Liver (tissue), 9 donors: ENCODE results near the gene INPP4A. TPM values are rescaled to one million over a fixed set of nuclear protein-coding genes. Genes with fewer than 3 reads are reported as not detected.

ENCODE experiments used
- DNase-seq: peaks from one replicate; pipeline ENCODE4 v3.0.0-alpha.2; 2017; ENCODE audit warnings: low spot score
- H3K27ac ChIP-seq, 2 donors: one replicate each; pipeline ENCODE4 v1.7.0; 2013; ENCODE audit warnings: inconsistent platforms in 2 of 2, low read length in 2 of 2, control low read depth in 1 of 2, low read depth in 1 of 2, mild to moderate bottlenecking in 1 of 2
- H3K27me3 ChIP-seq, 4 donors: one replicate each; pipeline versions ENCODE4 v1.6.1 to v1.7.0; 2013; ENCODE audit warnings: low read length in 3 of 4, inconsistent platforms in 1 of 4, mild to moderate bottlenecking in 1 of 4, moderate library complexity in 1 of 4; ENCODE audit not compliant: control insufficient read depth in 4 of 4, insufficient read depth in 4 of 4
- H3K36me3 ChIP-seq, 4 donors: one replicate each; pipeline versions ENCODE4 v1.6.1 to v1.7.0; 2013; ENCODE audit warnings: low read length in 3 of 4, mild to moderate bottlenecking in 3 of 4, low read depth in 1 of 4, moderate library complexity in 1 of 4; ENCODE audit not compliant: control insufficient read depth in 4 of 4, insufficient read depth in 3 of 4
- H3K4me1 ChIP-seq, 4 donors: one replicate each; pipeline versions ENCODE4 v1.6.1 to v1.7.0; 2013; ENCODE audit warnings: low read length in 3 of 4, mild to moderate bottlenecking in 3 of 4, moderate library complexity in 1 of 4; ENCODE audit not compliant: control insufficient read depth in 4 of 4, insufficient read depth in 4 of 4
- H3K4me3 ChIP-seq, 3 donors: one replicate each; pipeline versions ENCODE4 v1.6.1 to v1.7.0; 2013; ENCODE audit warnings: low read length in 3 of 3, control low read depth in 1 of 3, low read depth in 1 of 3, mild to moderate bottlenecking in 1 of 3
- H3K9ac ChIP-seq, 2 donors: one replicate each; pipeline ENCODE4 v1.7.0; 2013; ENCODE audit warnings: low read length in 2 of 2, mild to moderate bottlenecking in 2 of 2, moderate library complexity in 2 of 2, control low read depth in 1 of 2, low read depth in 1 of 2
- H3K9me3 ChIP-seq, 4 donors: one replicate each; pipeline versions ENCODE4 v1.6.1 to v1.7.0; 2013; ENCODE audit warnings: low read length in 3 of 4; ENCODE audit not compliant: control insufficient read depth in 4 of 4
- ATF3 ChIP-seq: IDR thresholded peaks from 2 replicates; pipeline ENCODE4 v1.6.1; 2016; ENCODE audit warnings: antibody characterized with exemption
- CTCF ChIP-seq: fragments of 150-350 bp; IDR thresholded peaks from 2 replicates; pipeline ENCODE4 v1.5.1; 2017; ENCODE audit warnings: improper control_type of control experiment, low read depth, low read length; ENCODE audit not compliant: missing input control
- EGR1 ChIP-seq, 2 donors: IDR thresholded peaks; 2 replicates each; pipeline ENCODE4 v1.6.1; 2016 to 2018; ENCODE audit warnings: antibody characterized with exemption in 2 of 2, low read depth in 2 of 2
- FOXA1 ChIP-seq: IDR thresholded peaks from 2 replicates; pipeline ENCODE4 v1.6.1; 2016; ENCODE audit warnings: antibody characterized with exemption
- HNF4A ChIP-seq, 2 donors: conservative IDR thresholded peaks; 2 replicates each; pipeline ENCODE4 v1.6.1; 2016; ENCODE audit warnings: antibody characterized with exemption in 2 of 2, mild to moderate bottlenecking in 2 of 2
- HNF4G ChIP-seq: IDR thresholded peaks from 2 replicates; pipeline ENCODE4 v1.6.1; 2016; ENCODE audit warnings: antibody characterized with exemption
- JUND ChIP-seq, 2 donors: IDR thresholded peaks; 2 replicates each; pipeline ENCODE4 v1.6.1; 2016; ENCODE audit warnings: antibody characterized with exemption in 2 of 2
- MAX ChIP-seq: IDR thresholded peaks from 2 replicates; pipeline ENCODE4 v1.6.1; 2016; ENCODE audit warnings: antibody characterized with exemption
- NR2F2 ChIP-seq: IDR thresholded peaks from 2 replicates; pipeline ENCODE4 v1.6.1; 2016; ENCODE audit warnings: antibody characterized with exemption
- REST ChIP-seq: IDR thresholded peaks from 2 replicates; pipeline ENCODE4 v1.6.1; 2016; ENCODE audit warnings: antibody characterized with exemption, mild to moderate bottlenecking
- RXRA ChIP-seq, 2 donors: IDR thresholded peaks; 2 replicates each; pipeline ENCODE4 v1.6.1; 2017 to 2018; ENCODE audit warnings: antibody characterized with exemption in 2 of 2, mild to moderate bottlenecking in 1 of 2
- SP1 ChIP-seq: IDR thresholded peaks from 2 replicates; pipeline ENCODE4 v1.6.1; 2018; ENCODE audit warnings: antibody characterized with exemption, mild to moderate bottlenecking
- TAF1 ChIP-seq: conservative IDR thresholded peaks from 2 replicates; pipeline ENCODE4 v1.6.1; 2016; ENCODE audit warnings: antibody characterized with exemption, mild to moderate bottlenecking
- YY1 ChIP-seq: IDR thresholded peaks from 2 replicates; pipeline ENCODE4 v1.6.1; 2016; ENCODE audit warnings: antibody characterized with exemption, mild to moderate bottlenecking
- ZBTB33 ChIP-seq: IDR thresholded peaks from 2 replicates; pipeline ENCODE4 v1.6.1; 2016; ENCODE audit warnings: antibody characterized with exemption
- WGBS: extraction: QIAGEN DNeasy Blood & Tissue Kit; methylation state at CpG from one replicate; pipeline ENCODE4 v1.1.7; 2013; 5-methylcytosine and 5-hydroxymethylcytosine counted together
- polyA plus RNA-seq, 2 donors: library from polyadenylated mRNA; stranded (reverse) in 1 of 2; unstranded in 1 of 2; fragments of 200-250 nt in 1 of 2; fragments of >200 nt in 1 of 2; fragmentation: Nextera tagmentation in 1 of 2; extraction: Ambion mirVana in 1 of 2; gene quantifications; one replicate each; pipeline versions ENCODE4 v1.2.1 to v1.2.3, GENCODE V29; 2013 to 2015
- total RNA-seq, 2 donors: library from RNA; depleted of rRNA; stranded (reverse); fragments of >200 nt; gene quantifications; one replicate each; pipeline ENCODE4 v1.2.3, GENCODE V29; 2014
- donor health status: healthy.
- donor health status: healthy.
- donor health status: healthy.
- donor health status: healthy.
- donor health status: healthy.

INPP4A gene
- total and polyA plus RNA-seq, 4 donors, result 2.9 to 14.9 (median 7.2) TPM

- no peaks in the 10 kb centered on the region for H3K9me3 ChIP-seq
- H3K27me3 ChIP-seq, result no peaks in the 10 kb centered on the region
- 94% methylated on average over 13 of the region's 13 CpGs for WGBS
- no peak overlapping the region for H3K9ac ChIP-seq
- DNase-seq, result no peak
- H3K4me3 ChIP-seq, result no peak overlapping the region
- no peaks in the 10 kb centered on the region for H3K4me1 ChIP-seq
- no peak for TF ChIP-seq TAF1
- TF ChIP-seq ZBTB33, result no peak
- no peak for TF ChIP-seq HNF4A (conservative IDR thresholded peaks at IDR 0.05)
- no peak for TF ChIP-seq YY1
- H3K27ac ChIP-seq, result no peak overlapping the region
- peaks cover 0 to 24% (median 6%) of the 10 kb centered on the region in 4 donors for H3K36me3 ChIP-seq
Measured at GRCh38 chr2:98539056-98539735, 94.5 kb downstream of the INPP4A start.

GRCh38 chr2:98540536-98540935 is 95.9 kb downstream of the INPP4A start:
- Histone ChIP-seq H3K27me3 (no peaks in the 10 kb centered on the region), H3K4me3 (no peak overlapping the region), H3K9me3 (no peaks in the 10 kb centered on the region), H3K9ac (no peak overlapping the region), H3K36me3 (peaks cover 0 to 31% (median 15%) of the 10 kb centered on the region in 4 donors), H3K4me1 (no peaks in the 10 kb centered on the region), H3K27ac (no peak overlapping the region)
- no peak for DNase-seq
- WGBS, result 97% methylated on average over 3 of the region's 3 CpGs
- TF ChIP-seq MAX (no peak), ATF3 (no peak), REST (no peak), FOXA1 (no peak), EGR1 (IDR thresholded peaks at IDR 0.05; ENCODE audit: low read depth in 2 of 2) (no peak), HNF4A (conservative IDR thresholded peaks at IDR 0.05) (no peak), JUND (IDR thresholded peaks at IDR 0.05) (no peak), YY1 (no peak), NR2F2 (no peak), SP1 (no peak), RXRA (IDR thresholded peaks at IDR 0.05) (no peak), ZBTB33 (no peak), HNF4G (no peak), CTCF (no peak)
